K562 (cell line): ENCODE data around the gene MACROD2. TPM values are rescaled to one million over a fixed set of nuclear protein-coding genes. Genes with fewer than 3 reads are reported as not detected.

ENCODE experiments used
- ATAC-seq: fragments of 200-7000 bp; cut with Tn5 transposase; 3 replicates; pipeline ENCODE4 v1.9.1; 2020; ENCODE audit warnings: moderate library complexity
- BruUV-seq: library from RNA; stranded (reverse); fragments of 400-500 nt; replicated peaks from 2 replicates; lab custom pipeline; 2021; lab: Mats Ljungman, UMichigan
- CTCF ChIA-PET: fragments of 300-600 bp; formaldehyde crosslinking; extraction: SDS; loops from one replicate; lab custom pipeline; 2021; ENCODE audit warnings: low intra/inter-chr PET ratio; lab: Yijun Ruan, JAX
- POLR2A ChIA-PET: fragments of 300-600, 350-650 bp; sonication (Branson Sonifier 250); formaldehyde crosslinking; extraction: SDS; loops from one replicate; lab custom pipeline; 2021; ENCODE audit warnings: antibody characterized with exemption, inconsistent platforms; lab: Yijun Ruan, JAX
- DNase-seq, 4 experiments: peaks; one replicate each; pipeline versions ENCODE4 v3.0.0 to v3.0.0-alpha.2; 2011 to 2018; ENCODE audit warnings: low spot score in 3 of 4, mixed read lengths in 3 of 4; ENCODE audit errors: extremely low read depth in 1 of 4
- FAIRE-seq: peaks from 2 replicates; lab custom pipeline; 2011; peaks lifted over from hg19 to GRCh38; lab: Jason Lieb, UNC
- H2AFZ ChIP-seq: 2 replicates; pipeline ENCODE4 v1.6.0; 2011; ENCODE audit warnings: low read depth, low read length, control low read depth, inconsistent platforms
- H3K27ac ChIP-seq: fragments of 200-600 bp; 3 replicates; pipeline ENCODE4 v1.8.0; 2011; ENCODE audit warnings: low read depth, mild to moderate bottlenecking, control low read depth, inconsistent platforms, low read length, moderate library complexity, mixed read lengths; ENCODE audit errors: extremely low read depth
- H3K27me3 ChIP-seq, 2 experiments: fragments of 300-600 bp in 1 of 2; 2 replicates in 1 of 2; 3 replicates in 1 of 2; pipeline versions ENCODE4 v1.6.0 to v1.8.0; 2011; ENCODE audit warnings: inconsistent platforms in 2 of 2, low read length in 2 of 2, mild to moderate bottlenecking in 1 of 2, mixed read lengths in 1 of 2, moderate library complexity in 1 of 2; ENCODE audit not compliant: control insufficient read depth in 2 of 2, insufficient read depth in 2 of 2
- H3K36me3 ChIP-seq: fragments of 300-600 bp; 3 replicates; pipeline ENCODE4 v1.8.0; 2011; ENCODE audit warnings: mild to moderate bottlenecking, low read length, inconsistent platforms; ENCODE audit not compliant: control insufficient read depth, insufficient read depth
- H3K4me1 ChIP-seq, 2 experiments: fragments of 200-600 bp in 1 of 2; replicated peaks in 1 of 2; 2 replicates in 1 of 2; 3 replicates in 1 of 2; pipeline versions ENCODE4 v1.5.1 to v1.8.0; 2011; ENCODE audit warnings: inconsistent platforms in 2 of 2, low read length in 2 of 2, mild to moderate bottlenecking in 1 of 2, mixed read lengths in 1 of 2, moderate library complexity in 1 of 2; ENCODE audit not compliant: control insufficient read depth in 2 of 2, insufficient read depth in 2 of 2
- H3K4me2 ChIP-seq: 2 replicates; pipeline ENCODE4 v1.6.1; 2011; ENCODE audit warnings: low read length, control low read depth, inconsistent platforms, mixed read lengths; ENCODE audit not compliant: insufficient read depth
- H3K4me3 ChIP-seq: fragments of 200-600 bp; sonication (generic), shearing (Covaris generic); 2 replicates; pipeline ENCODE4 v1.5.1; 2016; ENCODE audit warnings: control low read depth, inconsistent platforms
- H3K79me2 ChIP-seq: fragments of 200-600 bp; 3 replicates; pipeline ENCODE4 v1.8.0; 2011; ENCODE audit warnings: low read length, inconsistent platforms; ENCODE audit not compliant: control insufficient read depth, insufficient read depth
- H3K9ac ChIP-seq, 2 experiments: 2 replicates each; pipeline versions ENCODE4 v1.6.0 to v1.6.1; 2011; ENCODE audit warnings: low read depth in 2 of 2, low read length in 2 of 2, control low read depth in 1 of 2, inconsistent platforms in 1 of 2, mild to moderate bottlenecking in 1 of 2, mixed read lengths in 1 of 2; ENCODE audit not compliant: insufficient read depth in 1 of 2
- H3K9me1 ChIP-seq: one replicate; pipeline ENCODE4 v1.6.0; 2011; ENCODE audit warnings: inconsistent platforms, mild to moderate bottlenecking, low read length, moderate library complexity; ENCODE audit not compliant: control insufficient read depth, insufficient read depth
- H3K9me3 ChIP-seq: replicated peaks from 2 replicates; pipeline ENCODE4 v1.5.1; 2011; ENCODE audit warnings: low read depth, low read length, inconsistent platforms; ENCODE audit not compliant: control insufficient read depth, insufficient read depth
- H4K20me1 ChIP-seq: replicated peaks from 2 replicates; pipeline ENCODE4 v1.6.1; 2011; ENCODE audit warnings: low read length, inconsistent platforms, mixed read lengths; ENCODE audit not compliant: control insufficient read depth, insufficient read depth
- E2F8 ChIP-seq: fragments of 450-650 bp; IDR thresholded peaks from 2 replicates; pipeline ENCODE4 v1.7.1; 2018; ENCODE audit warnings: mild to moderate bottlenecking, low read depth; ENCODE audit not compliant: partially characterized antibody
- ZBTB11 ChIP-seq, 3 experiments: fragments of 200-800 bp in 1 of 3; fragments of 250-450 bp in 1 of 3; fragments of 450-650 bp in 1 of 3; sonication (Bioruptor Pico) in 1 of 3; sonication (Bioruptor generic) in 1 of 3; formaldehyde crosslinking in 1 of 3; IDR thresholded peaks; 2 replicates each; pipeline versions ENCODE4 v1.6.1 to v1.8.0; 2016 to 2022; ENCODE audit warnings: mild to moderate bottlenecking in 2 of 3, missing genetic modification characterization in 2 of 3, missing compliant biosample characterization in 1 of 3, moderate library complexity in 1 of 3
- ZNF24 ChIP-seq: fragments of 450-650 bp; IDR thresholded peaks from 2 replicates; pipeline ENCODE4 v1.6.1; 2016
- ZNF764 ChIP-seq: fragments of 250-450 bp; sonication (Bioruptor Pico); IDR thresholded peaks from 2 replicates; pipeline ENCODE4 v1.4.0; 2020; ENCODE audit warnings: low read depth, mild to moderate bottlenecking, moderate library complexity
- WGBS: fragments of 100-300 bp; shearing (Covaris generic); methylation state at CpG from one replicate; pipeline ENCODE4 v1.1.6; 2016; ENCODE audit warnings: low coverage, mixed read lengths; ENCODE audit not compliant: insufficient coverage; ENCODE audit errors: missing lambda C conversion rate; 5-methylcytosine and 5-hydroxymethylcytosine counted together
- in situ Hi-C: fragments of 300-500 bp; cut with MboI; formaldehyde crosslinking; loops from 4 replicates; pipeline ENCODE4 v1.15.0; 2018; ENCODE audit warnings: inconsistent platforms, mixed read lengths
- intact Hi-C: fragments of 100-400 bp; cut with micrococcal nuclease; formaldehyde crosslinking; loops from 2 replicates; pipeline ENCODE4 v1.14.2; 2022
- polyA plus RNA-seq, 8 experiments: library from polyadenylated mRNA; depleted of rRNA in 4 of 8; stranded (reverse) in 5 of 8; unstranded in 3 of 8; fragments of >200 nt; fragmentation: Nextera tagmentation in 2 of 8; fragmentation: Illumina TruSeq in 1 of 8; extraction: Ambion mirVana in 2 of 8; extraction: Trizol in 1 of 8; gene quantifications; 2 replicates each; pipeline versions ENCODE4 v1.2.1 to v1.2.3, GENCODE V29; 2011 to 2014; ENCODE audit warnings: inconsistent platforms in 1 of 8, missing spikeins in 1 of 8
- total RNA-seq, 7 experiments: library from RNA; depleted of rRNA in 6 of 7; stranded (reverse); fragments of >200 nt in 6 of 7; fragmentation: Illumina TruSeq in 2 of 7; extraction: Trizol in 2 of 7; gene quantifications; 2 replicates each; pipeline versions ENCODE4 v1.2.1 to v1.2.3, GENCODE V29; 2011 to 2021; ENCODE audit warnings: low replicate concordance in 1 of 7

MACROD2 gene
- total and polyA plus RNA-seq, 9 of the 15 experiments (the other 6 are each of a cell fraction or from before 2014, with no cell fraction given), result not detected

- TF ChIP-seq E2F8 (no peak), ZNF24 (no peak)
These were observed 2006.0 kb downstream of the MACROD2 start (continued) for GRCh38 chr20:16001286-16001685.

- POLR2A ChIA-PET, result no interaction called here
These were observed 2008.0 kb downstream of the MACROD2 start for GRCh38 chr20:16003310-16003709.

More at GRCh38 chr20:16003310-16003709, 2008.0 kb downstream of the MACROD2 start:
- H3K4me1 ChIP-seq, result no peaks in the 10 kb centered on the region
- intact Hi-C loops (no loop called here), in situ Hi-C loops (no loop called here)
- no peak overlapping the region for H3K4me2 ChIP-seq
- no peaks in the 10 kb centered on the region for H3K9me1 ChIP-seq
- H3K27ac ChIP-seq, result no peak overlapping the region
- H3K79me2 ChIP-seq, result no peaks in the 10 kb centered on the region
- ATAC-seq (no peak), FAIRE-seq (no peak), DNase-seq (no peak)
- H3K36me3 ChIP-seq, result no peaks in the 10 kb centered on the region
- no peaks in the 10 kb centered on the region for H3K9me3 ChIP-seq
- H3K27me3 ChIP-seq, result no peaks in the 10 kb centered on the region
- H2AFZ ChIP-seq, result no peak overlapping the region
- H3K4me3 ChIP-seq, result no peak overlapping the region
- TF ChIP-seq ZNF764 (no peak), ZBTB11 (CRISPR knock-in tag; IDR thresholded peaks at IDR 0.05) (no peak)
- no peaks in the 10 kb centered on the region for H4K20me1 ChIP-seq
- CTCF ChIA-PET, result no interaction called here
- 11% methylated on average over 1 of the region's 1 CpG for WGBS
- BruUV-seq, result no TSS peak
- H3K9ac ChIP-seq, result no peak overlapping the region
